Osteocyte (in vitro differentiated cells): ENCODE data around the gene NPEPL1. TPM values are rescaled to one million over a fixed set of nuclear protein-coding genes. Genes with fewer than 3 reads are reported as not detected.
"Not testable (repeated sequence)": the region's sequence is repeated elsewhere in the genome, so short reads cannot be mapped to it uniquely, and the experiment has no call there.

ENCODE experiments used
- DNase-seq: peaks from one replicate; pipeline ENCODE4 v3.0.0; 2021; ENCODE audit warnings: mixed read lengths; ENCODE audit not compliant: unreplicated experiment; ENCODE audit errors: extremely low spot score
- H3K27ac Mint-ChIP-seq: one replicate; pipeline ENCODE4 v1.8.0; 2021; ENCODE audit warnings: mild to moderate bottlenecking, mixed read lengths; ENCODE audit not compliant: unreplicated experiment
- H3K27me3 Mint-ChIP-seq: one replicate; pipeline ENCODE4 v1.8.0; 2021; ENCODE audit warnings: mixed read lengths; ENCODE audit not compliant: unreplicated experiment
- H3K36me3 Mint-ChIP-seq: one replicate; pipeline ENCODE4 v1.8.0; 2021; ENCODE audit warnings: mixed read lengths; ENCODE audit not compliant: unreplicated experiment
- H3K4me1 Mint-ChIP-seq: one replicate; pipeline ENCODE4 v1.8.0; 2021; ENCODE audit warnings: mixed read lengths; ENCODE audit not compliant: unreplicated experiment
- H3K4me3 Mint-ChIP-seq: one replicate; pipeline ENCODE4 v1.8.0; 2021; ENCODE audit warnings: mild to moderate bottlenecking, moderate library complexity, mixed read lengths; ENCODE audit not compliant: unreplicated experiment
- H3K9me3 Mint-ChIP-seq: one replicate; pipeline ENCODE4 v1.8.0; 2021; ENCODE audit warnings: mixed read lengths; ENCODE audit not compliant: unreplicated experiment
- CTCF ChIP-seq: fragments of 200-600 bp; sonication (generic); IDR thresholded peaks from 2 replicates; pipeline ENCODE4 v1.5.0; 2021; ENCODE audit warnings: antibody characterized with exemption, mild to moderate bottlenecking, moderate library complexity
- total RNA-seq: library from RNA; stranded (reverse); gene quantifications from 2 replicates; pipeline ENCODE4 v1.2.1, GENCODE V29; 2021

Gene NPEPL1
- total RNA-seq, 1 donor from 2014 or later = 13.6 TPM

DNA sequence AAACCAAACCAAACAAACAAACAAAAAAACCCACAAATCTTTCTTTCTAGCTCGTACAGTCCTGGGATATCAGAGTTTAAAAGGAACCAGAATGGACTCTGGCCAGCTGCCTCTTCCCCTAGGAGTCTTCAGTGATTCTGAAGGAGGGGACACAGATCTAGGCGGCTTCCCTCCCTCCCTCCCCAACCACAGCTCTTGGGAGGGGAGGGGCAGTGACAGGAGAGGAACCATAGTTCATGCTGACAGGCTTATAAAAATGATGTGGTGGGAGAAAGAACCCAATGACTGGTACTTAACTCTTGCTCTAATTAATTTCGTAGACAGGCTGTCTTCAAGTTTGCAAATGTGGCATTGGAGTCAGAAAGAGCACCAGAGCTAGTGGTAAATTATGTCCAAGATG is 56.0 kb downstream of the NPEPL1 start:
- no peak overlapping the region for H3K4me3 Mint-ChIP-seq
- peaks cover 32% of the 10 kb centered on the region for H3K27me3 Mint-ChIP-seq
- H3K9me3 Mint-ChIP-seq = no peaks in the 10 kb centered on the region

DNA sequence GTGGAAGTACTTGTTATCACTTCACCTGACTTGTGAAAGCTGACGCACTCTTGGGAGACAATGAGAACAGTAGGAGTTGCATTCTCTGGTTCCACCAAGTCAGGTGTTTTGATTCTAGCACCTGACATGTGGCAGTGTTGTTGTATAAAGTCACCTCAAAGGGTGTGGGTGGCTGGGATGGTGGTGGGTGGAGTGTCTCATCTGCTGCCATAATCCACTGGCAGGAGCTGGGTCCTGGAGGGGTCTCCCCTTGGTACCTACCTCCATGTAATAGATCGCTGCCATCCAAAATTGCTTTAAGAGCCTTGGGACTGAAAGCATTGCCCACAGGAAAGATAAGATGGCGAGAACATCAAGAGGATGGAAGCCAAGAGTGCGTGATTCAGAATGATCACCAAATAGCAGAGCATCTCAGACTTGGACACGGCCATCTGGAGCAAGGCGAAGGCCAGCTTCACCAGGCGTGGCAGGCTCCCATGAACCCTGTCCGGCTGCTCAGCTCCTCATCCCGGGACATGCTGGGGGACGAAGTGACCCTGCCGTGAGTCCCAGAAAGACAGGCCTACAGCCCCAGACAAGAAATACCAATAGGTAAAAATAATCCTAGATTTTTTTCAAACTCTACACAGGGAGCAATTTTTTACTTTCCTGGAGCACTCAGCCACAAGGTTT is 56.6 kb downstream of the NPEPL1 start:
- Mint-ChIP-seq H3K36me3 (no peaks in the 10 kb centered on the region), H3K4me3 (no peak overlapping the region), H3K4me1 (no peaks in the 10 kb centered on the region), H3K27ac (no peak overlapping the region), H3K27me3 (peaks cover 38% of the 10 kb centered on the region), H3K9me3 (no peaks in the 10 kb centered on the region)
- TF ChIP-seq CTCF = no peak
- DNase-seq = peak; percentile 62

More for the DNA sequence above, 56.0 kb downstream of the NPEPL1 start:
- Mint-ChIP-seq H3K27ac (no peak overlapping the region), H3K4me1 (no peaks in the 10 kb centered on the region), H3K36me3 (no peaks in the 10 kb centered on the region)
- no peak for TF ChIP-seq CTCF
- DNase-seq = no peak

DNA sequence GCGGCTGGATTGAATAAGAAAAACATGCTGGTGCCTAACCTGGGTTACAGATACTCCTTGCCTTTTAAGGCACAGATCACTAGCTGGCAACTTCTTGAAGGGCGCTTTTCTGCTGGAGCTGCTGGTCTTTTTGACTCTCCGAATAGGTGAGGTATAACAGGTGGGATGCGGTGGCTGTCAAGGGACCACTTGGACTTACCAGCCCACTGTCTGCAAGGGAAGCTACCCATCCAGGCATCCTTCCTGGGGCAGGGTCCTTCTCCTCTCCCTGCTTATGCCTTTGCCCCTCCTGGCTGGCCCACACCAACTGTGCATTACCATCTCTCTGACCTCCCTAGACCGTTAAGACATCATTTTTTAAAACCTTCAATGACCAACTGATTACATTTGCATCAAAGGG is 57.4 kb downstream of the NPEPL1 start:
- Mint-ChIP-seq H3K4me3 (no peak overlapping the region), H3K36me3 (no peaks in the 10 kb centered on the region), H3K27ac (no peak overlapping the region), H3K27me3 (peaks cover 41% of the 10 kb centered on the region), H3K9me3 (no peaks in the 10 kb centered on the region), H3K4me1 (no peaks in the 10 kb centered on the region)
- peak; percentile 75 for DNase-seq
- TF ChIP-seq CTCF = no peak

DNA sequence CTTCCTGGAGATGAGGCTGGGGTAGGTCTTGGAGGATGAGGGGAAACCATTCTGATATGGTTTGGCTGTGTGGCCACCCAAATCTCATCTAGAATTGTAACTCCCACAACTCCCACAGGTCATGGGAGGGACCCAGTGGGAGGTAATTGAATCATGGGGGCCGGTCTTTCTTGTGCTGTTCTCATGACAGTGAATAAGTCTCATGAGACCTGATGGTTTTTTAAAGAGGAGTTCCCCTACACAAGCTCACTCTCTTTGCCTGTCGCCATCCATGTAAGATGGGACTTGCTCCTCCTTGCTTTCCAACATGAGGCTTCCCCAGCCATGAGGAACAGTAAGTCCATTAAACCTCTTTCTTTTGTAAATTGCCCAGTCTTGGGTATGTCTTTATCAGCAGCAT is 58.1 kb downstream of the NPEPL1 start:
- not testable (repeated sequence) for H3K27ac Mint-ChIP-seq, DNase-seq, H3K4me1 Mint-ChIP-seq, H3K36me3 Mint-ChIP-seq, H3K9me3 Mint-ChIP-seq, H3K4me3 Mint-ChIP-seq
- peaks cover 44% of the 10 kb centered on the region for H3K27me3 Mint-ChIP-seq

GRCh38 chr20:58751979-58752378 is 59.4 kb downstream of the NPEPL1 start:
- Mint-ChIP-seq H3K27ac (no peak overlapping the region), H3K36me3 (no peaks in the 10 kb centered on the region), H3K9me3 (no peaks in the 10 kb centered on the region), H3K4me1 (no peaks in the 10 kb centered on the region), H3K4me3 (no peak overlapping the region), H3K27me3 (peaks cover 42% of the 10 kb centered on the region)
- no peak for TF ChIP-seq CTCF
- peak; percentile 76 for DNase-seq
